Renal cortex interstitium (tissue), 11 donors: ENCODE results near the gene HACD1. TPM values are rescaled to one million over a fixed set of nuclear protein-coding genes. Genes with fewer than 3 reads are reported as not detected.
A peak's percentile ranks its signal among the peaks of the same experiment; 100 is the strongest.
"Not testable (repeated sequence)": the region's sequence is repeated elsewhere in the genome, so short reads cannot be mapped to it uniquely, and the experiment has no call there.

Experiments
- DNase-seq, 11 donors: peaks; one replicate each; pipeline ENCODE4 v3.0.0-alpha.2; 2013; ENCODE audit warnings: low read depth in 9 of 11, low spot score in 4 of 11; ENCODE audit errors: extremely low read depth in 1 of 11
- polyA plus RNA-seq, 3 donors: library from polyadenylated mRNA; unstranded; fragments of 120-200 nt; gene quantifications; one replicate each; pipeline ENCODE4 v1.2.1, GENCODE V29; 2013; ENCODE audit not compliant: insufficient read length in 3 of 3

Gene HACD1
- polyA plus RNA-seq, 3 donors: 14.6 to 15.4 (median 14.6) TPM

GRCh38 chr10:17645621-17646345 lies 28.6 kb upstream of the HACD1 start:
- DNase-seq: no peak

DNA sequence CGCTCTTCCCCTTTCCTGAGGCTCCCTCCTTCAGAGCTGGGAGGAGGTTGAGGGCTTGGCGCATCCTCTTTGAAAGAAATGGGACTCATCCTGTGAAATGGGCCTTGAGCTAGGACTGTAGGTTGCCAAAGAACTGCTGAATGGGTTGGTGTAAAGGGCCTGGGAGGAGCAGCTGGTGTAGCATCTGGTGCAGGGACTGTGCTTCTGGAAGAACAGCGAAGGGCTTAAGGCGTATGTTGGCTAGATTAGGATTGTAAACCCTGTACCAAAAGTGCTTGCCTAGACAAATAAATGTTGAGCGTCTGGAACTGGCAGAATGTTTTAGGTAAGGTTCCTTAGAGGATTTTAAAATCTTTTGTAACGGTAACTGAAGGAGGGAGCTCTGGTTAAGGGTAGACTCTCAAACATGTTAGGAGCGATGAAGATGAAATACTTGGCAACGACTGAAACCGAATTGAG lies 27.3 kb upstream of the HACD1 start:
- peak in 3 of 11 donors; percentile 13 to 26 (median 18) for DNase-seq

DNA sequence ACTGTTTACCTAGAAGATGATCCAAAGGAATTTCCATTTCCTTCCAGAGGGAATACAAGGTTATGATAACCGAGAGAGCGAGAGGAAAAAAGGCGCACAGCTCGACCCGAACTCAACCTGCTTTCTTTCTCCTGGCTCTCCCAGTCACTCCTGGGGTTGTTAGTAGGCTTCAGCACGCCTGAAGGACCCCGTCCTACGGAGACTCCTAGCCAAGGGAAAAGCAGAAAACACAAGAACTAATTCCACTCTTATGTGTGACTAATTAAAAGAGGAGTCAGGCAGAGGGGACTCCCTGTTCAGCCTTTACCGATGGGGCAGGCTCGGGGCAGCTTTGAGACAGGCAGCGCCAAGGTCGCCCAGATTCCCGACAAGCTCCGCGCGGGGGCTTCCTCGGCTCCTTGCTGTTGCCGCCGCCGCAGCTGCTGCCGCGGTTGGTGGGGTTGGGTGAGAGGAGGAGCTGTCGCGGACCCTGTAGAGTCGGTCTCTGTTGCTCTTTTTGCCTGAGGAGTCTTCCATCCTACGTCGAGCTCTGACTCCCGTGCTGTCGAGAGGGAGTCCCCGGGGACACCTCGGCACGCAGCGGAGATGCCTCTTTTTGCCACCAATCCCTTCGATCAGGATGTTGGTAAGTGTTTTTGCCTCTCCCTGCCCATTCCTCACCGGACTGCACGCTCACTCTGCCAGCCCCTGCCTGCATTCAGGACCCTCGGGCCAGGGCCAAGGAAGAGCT lies 26.7 kb upstream of the HACD1 start, which contains the start of gene STAM:
Gene STAM, plus strand, starts transcription at position 397 of the 730 bp plus-strand sequence. Its CDS starts 189 bp downstream, at position 586.
- peak; percentile 84 to 99 (median 90) for DNase-seq

DNA sequence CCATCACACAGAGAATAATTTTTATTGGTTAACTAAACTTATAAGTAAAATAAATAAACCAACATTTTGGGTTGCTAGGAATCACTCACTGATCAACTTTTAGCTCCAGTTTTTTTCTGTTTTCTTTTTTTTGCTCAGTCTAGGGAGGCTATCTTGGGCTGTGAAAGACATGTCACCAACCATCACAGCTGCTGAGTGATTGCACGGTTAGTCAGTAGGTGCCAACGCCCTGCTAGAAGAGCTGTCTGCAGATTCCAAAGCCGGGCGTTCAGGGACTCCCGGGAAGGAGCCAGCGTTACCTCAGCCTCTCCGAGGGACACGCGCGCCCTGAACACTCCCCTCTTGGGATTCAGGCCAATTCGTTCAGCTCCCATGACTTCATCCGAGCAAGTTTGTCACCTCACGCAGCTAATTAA lies 26.2 kb upstream of the HACD1 start:
- no peak for DNase-seq

DNA sequence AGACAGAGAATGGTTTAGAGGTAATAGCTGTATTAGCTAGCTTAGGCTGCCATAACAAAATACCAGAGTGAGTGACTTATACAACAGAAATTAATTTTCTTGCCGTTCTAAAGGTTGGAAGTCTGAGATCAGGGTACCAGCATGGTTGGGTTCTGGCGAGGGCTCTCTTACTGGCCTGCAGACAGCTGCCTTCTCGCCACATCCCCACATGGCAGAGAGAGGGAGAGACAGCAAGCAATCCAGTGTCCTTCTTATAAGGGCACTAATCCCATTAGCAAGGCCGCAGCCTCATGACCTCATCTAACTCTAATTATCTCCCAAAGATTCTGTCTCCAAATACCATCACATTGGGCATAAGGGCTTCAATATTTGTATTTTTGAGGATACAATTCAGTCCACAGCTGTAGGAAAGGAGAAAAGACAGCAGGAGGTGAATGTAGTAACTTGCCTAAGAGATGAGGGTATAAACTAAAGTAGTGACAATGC lies 23.2 kb upstream of the HACD1 start:
- DNase-seq: no peak

- no peak for DNase-seq
These were observed 20.7 kb upstream of the HACD1 start for GRCh38 chr10:17637869-17638268.

DNA sequence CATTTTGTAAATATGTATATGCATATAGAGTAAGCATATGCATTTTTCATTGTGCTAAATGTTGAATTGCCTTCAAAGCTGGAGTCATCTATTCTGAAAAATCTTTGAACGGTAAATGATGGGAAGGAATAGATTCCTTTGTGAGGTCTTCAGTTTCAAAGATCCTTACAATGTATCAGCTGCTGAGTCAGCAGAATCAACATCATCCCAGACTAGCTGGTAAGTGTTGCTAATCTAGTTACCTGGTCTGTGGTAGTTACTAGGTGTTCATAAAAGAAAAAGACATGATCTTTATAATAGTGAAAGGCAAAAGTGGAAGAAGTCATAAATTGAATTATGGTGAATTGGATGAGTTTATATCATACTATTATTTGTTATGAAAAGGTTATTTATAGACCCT lies 16.2 kb upstream of the HACD1 start:
- DNase-seq: no peak

GRCh38 chr10:17632590-17632989 lies 15.4 kb upstream of the HACD1 start:
- not testable (repeated sequence) for DNase-seq

DNA sequence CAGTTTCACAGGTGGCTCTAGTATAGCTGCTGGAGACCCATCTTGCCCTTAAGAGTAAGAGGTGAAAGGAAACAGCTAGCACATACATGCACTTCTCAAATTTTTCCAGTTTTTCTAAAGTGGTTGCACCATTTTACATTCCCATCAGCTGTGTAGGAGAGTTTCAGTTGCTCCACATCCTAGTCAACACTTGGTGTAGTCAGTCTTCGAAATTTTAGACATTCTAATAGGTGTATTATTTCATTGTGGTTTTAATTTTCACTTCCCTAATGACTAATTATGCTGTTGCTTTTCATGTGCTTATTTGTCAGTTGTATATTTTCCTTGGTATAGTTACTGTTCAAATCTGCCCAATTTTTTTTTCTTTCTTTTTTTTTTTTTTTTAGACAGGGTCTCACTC lies 9.5 kb upstream of the HACD1 start:
- no peak for DNase-seq

- no peak for DNase-seq
These were observed 7.8 kb upstream of the HACD1 start for GRCh38 chr10:17624996-17625395.

- DNase-seq: no peak
These were observed 4.9 kb upstream of the HACD1 start for GRCh38 chr10:17622061-17622460.

- peak in 10 of 11 donors; percentile 13 to 53 (median 38) for DNase-seq
These were observed 657 bp downstream of the HACD1 start for GRCh38 chr10:17616403-17617030.

DNA sequence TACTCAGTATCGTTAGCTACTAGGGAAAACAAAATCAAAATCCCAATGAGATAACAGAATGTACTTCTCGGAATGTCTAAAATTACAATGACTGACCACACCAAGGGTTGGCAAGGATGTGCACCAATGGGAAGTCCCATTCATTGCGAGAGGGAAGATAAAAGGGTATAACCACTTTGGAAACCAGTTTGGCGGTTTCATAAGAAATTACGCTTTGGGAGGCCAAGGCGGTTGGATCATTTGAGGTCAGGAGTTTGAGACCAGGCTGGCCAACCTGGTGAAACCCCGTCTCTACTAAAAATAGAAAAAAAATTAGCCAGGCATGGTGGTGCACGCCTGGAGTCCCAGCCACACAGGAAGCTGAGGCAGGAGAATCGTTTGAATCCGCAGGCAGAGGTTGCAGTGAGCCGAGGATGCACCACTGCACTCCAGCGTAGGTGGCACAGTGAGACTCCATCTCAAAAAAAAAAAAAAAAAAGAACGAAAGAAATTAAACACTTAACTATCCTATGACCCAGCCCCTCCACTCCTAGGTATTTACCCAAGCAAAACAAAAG lies 7.6 kb downstream of the HACD1 start:
- no peak for DNase-seq

- DNase-seq: peak in 7 of 11 donors; percentile 9 to 43 (median 26)
These were observed 9.4 kb downstream of the HACD1 start for GRCh38 chr10:17607603-17608332.

DNA sequence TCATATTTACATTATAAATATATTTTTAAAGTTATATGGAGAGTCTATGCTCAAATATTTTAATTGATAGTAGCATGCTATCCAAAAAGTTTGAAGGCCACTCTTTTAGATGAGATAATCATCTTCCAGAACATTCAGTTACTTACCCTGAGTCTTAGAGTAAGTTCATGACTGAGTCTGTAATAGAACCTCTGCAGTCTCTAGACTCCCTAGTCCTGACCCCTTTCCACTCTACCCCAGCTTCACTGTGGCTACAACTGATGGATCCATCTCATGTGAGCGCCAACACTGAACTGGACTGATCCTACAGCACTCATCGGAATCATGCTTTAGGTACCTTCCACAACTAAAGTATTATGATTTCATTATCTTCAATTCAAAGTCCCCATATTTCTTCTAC lies 10.1 kb downstream of the HACD1 start:
- DNase-seq: no peak

DNA sequence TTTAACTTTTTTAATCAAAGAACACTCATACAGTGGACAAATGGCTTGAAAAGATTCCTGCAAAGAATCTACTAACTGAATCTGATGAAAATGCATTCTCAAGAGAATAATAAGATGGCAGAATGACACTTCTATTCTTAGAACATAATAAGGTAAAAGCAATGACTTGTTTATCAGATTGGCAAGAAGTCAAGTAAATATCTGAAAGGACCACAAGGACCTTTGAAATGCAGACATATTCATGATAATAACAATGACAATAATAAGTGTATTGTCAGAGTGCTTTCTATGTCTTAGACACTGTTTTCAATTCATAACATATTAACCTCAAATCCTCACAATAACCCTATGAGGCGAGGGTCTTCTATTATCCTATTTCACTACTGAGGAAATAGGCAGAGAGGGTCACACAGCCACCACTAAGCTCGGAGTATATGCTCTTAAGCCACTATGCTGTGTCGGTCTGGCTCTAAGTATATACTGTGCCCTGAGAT lies 10.6 kb downstream of the HACD1 start:
- DNase-seq: no peak

GRCh38 chr10:17605936-17606335 lies 11.2 kb downstream of the HACD1 start:
- DNase-seq: no peak

DNA sequence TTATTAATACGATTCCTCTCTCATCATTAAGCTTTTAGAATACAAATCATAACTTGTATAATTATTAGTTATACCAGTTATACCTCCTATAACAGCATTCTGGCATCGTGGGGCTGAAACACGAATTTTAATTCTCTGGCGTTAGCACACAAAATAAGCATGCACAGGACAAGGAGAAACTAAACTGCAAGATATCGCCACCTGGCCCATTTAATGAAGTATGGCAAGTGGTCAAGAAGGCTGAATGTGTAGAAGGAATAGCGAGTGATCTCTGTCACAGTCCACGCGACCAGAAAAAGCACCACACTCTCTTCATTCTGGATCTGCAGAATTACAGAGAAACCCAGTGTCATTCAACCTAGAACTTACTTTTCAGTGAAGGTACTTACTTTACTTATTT lies 18.1 kb downstream of the HACD1 start:
- peak in 4 of 11 donors; percentile 4 to 20 (median 12) for DNase-seq

GRCh38 chr10:17597386-17597785 lies 19.8 kb downstream of the HACD1 start:
- no peak for DNase-seq
